Spleen (tissue), 7 donors: ENCODE results near the gene COL11A2.

ENCODE experiments used
- POLR2AphosphoS5 ChIP-seq, 3 donors: sonication (generic); formaldehyde crosslinking; IDR thresholded peaks; one replicate each; pipeline ENCODE4 v1.5.1; 2017; ENCODE audit warnings: antibody characterized with exemption in 3 of 3
- TF ChIP-seq, protein P1 (sequence below), 11 experiments: fragments of 200-600 bp in 7 of 11; fragments of 450-650 bp in 4 of 11; sonication (generic) in 4 of 11; IDR thresholded peaks in 8 of 11; conservative IDR thresholded peaks in 3 of 11; 1 replicate in 7 of 11; 2 replicates in 4 of 11; pipeline versions ENCODE4 v1.4.0 to v1.8.0; 2016 to 2021; ENCODE audit warnings: antibody characterized with exemption in 11 of 11, inconsistent platforms in 4 of 11, mild to moderate bottlenecking in 1 of 11
- donor health status: DM: no; HTN: no; CAD: no; lungs with moderate emphysema.
- donor health status: DM: no; HTN: no; CAD: no.
- donor health status: DM: no; HTN: no; CAD: no.

DNA sequence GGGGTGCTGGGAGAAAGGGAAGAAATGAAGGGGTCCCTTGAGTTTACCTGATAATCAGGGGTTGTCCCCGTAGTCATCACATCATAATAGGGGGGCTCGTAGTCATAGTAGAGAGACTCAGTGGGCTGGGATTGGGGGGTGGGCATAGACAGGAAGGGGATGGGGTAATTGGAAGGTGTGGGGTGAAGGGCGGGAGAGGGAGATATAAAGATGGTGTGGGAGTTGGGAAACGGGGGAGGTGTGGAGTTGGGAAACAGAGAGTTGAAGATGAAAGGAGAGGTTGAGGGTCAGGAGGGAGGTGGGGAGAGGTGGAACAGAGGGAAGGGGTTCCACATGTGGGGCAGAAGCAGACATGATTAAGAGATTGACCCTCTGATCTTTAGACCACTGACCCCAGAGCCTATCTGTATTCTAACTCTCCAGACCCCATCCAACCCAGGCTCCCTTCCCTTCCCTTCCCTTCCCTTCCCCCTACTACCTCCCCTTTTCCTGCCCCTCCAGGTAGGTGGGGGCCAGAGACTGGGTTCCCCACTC, 6.5 kb downstream of the COL11A2 start:
- TF ChIP-seq, protein P1, sequence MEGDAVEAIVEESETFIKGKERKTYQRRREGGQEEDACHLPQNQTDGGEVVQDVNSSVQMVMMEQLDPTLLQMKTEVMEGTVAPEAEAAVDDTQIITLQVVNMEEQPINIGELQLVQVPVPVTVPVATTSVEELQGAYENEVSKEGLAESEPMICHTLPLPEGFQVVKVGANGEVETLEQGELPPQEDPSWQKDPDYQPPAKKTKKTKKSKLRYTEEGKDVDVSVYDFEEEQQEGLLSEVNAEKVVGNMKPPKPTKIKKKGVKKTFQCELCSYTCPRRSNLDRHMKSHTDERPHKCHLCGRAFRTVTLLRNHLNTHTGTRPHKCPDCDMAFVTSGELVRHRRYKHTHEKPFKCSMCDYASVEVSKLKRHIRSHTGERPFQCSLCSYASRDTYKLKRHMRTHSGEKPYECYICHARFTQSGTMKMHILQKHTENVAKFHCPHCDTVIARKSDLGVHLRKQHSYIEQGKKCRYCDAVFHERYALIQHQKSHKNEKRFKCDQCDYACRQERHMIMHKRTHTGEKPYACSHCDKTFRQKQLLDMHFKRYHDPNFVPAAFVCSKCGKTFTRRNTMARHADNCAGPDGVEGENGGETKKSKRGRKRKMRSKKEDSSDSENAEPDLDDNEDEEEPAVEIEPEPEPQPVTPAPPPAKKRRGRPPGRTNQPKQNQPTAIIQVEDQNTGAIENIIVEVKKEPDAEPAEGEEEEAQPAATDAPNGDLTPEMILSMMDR (IDR thresholded peaks at IDR 0.05 in 8 of 11, conservative IDR thresholded peaks at IDR 0.05 in 3 of 11) = no peak
- TF ChIP-seq POLR2AphosphoS5 (IDR thresholded peaks at IDR 0.05) = no peak
